ENCODE data around the gene DNAJC6.
"Not testable (repeated sequence)": the region's sequence is repeated elsewhere in the genome, so short reads cannot be mapped to it uniquely, and the experiment has no call there.

DNAJC6 gene

GRCh38 chr1:65355031-65355712 lies 45.8 kb downstream of the DNAJC6 start:
- DNase-seq (ENCODE audit: low read depth) = no peak

GRCh38 chr1:65357291-65357960 lies 48.1 kb downstream of the DNAJC6 start:
- peak; percentile 65 for DNase-seq (ENCODE audit: low read depth)

- DNase-seq (ENCODE audit: low read depth) = peak; percentile 71
These were observed 50.5 kb downstream of the DNAJC6 start for GRCh38 chr1:65359888-65360287.

GRCh38 chr1:65360648-65361047 lies 51.3 kb downstream of the DNAJC6 start:
- DNase-seq (ENCODE audit: low read depth) = no peak

- DNase-seq (ENCODE audit: low read depth) = no peak
These were observed 53.2 kb downstream of the DNAJC6 start for GRCh38 chr1:65362545-65362944.

GRCh38 chr1:65363484-65363883 lies 54.1 kb downstream of the DNAJC6 start:
- DNase-seq (ENCODE audit: low read depth) = no peak

- no peak for DNase-seq (ENCODE audit: low read depth)
These were observed 59.1 kb downstream of the DNAJC6 start for GRCh38 chr1:65368403-65368802.

- DNase-seq (ENCODE audit: low read depth) = no peak
These were observed 62.2 kb downstream of the DNAJC6 start for GRCh38 chr1:65371544-65371943.

GRCh38 chr1:65372557-65372956 lies 63.2 kb downstream of the DNAJC6 start:
- peak; percentile 26 for DNase-seq (ENCODE audit: low read depth)

- no peak for DNase-seq (ENCODE audit: low read depth)
These were observed 68.3 kb downstream of the DNAJC6 start for GRCh38 chr1:65377496-65378246.

- no peak for DNase-seq (ENCODE audit: low read depth)
These were observed 69.1 kb downstream of the DNAJC6 start for GRCh38 chr1:65378247-65378946.

- not testable (repeated sequence) for DNase-seq (ENCODE audit: low read depth)
These were observed 75.1 kb downstream of the DNAJC6 start for GRCh38 chr1:65384426-65384825.

- no peak for DNase-seq (ENCODE audit: low read depth)
These were observed 77.1 kb downstream of the DNAJC6 start for GRCh38 chr1:65386439-65386838.

GRCh38 chr1:65387821-65388220 lies 78.5 kb downstream of the DNAJC6 start:
- no peak for DNase-seq (ENCODE audit: low read depth)

GRCh38 chr1:65388908-65389695 lies 79.8 kb downstream of the DNAJC6 start:
- DNase-seq (ENCODE audit: low read depth) = no peak

GRCh38 chr1:65392497-65392896 lies 83.2 kb downstream of the DNAJC6 start:
- DNase-seq (ENCODE audit: low read depth) = no peak

- peak; percentile 22 for DNase-seq (ENCODE audit: low read depth)
These were observed 84.0 kb downstream of the DNAJC6 start for GRCh38 chr1:65393347-65393746.

- DNase-seq (ENCODE audit: low read depth) = no peak
These were observed 84.6 kb downstream of the DNAJC6 start for GRCh38 chr1:65393928-65394327.

GRCh38 chr1:65395887-65396612 lies 86.7 kb downstream of the DNAJC6 start:
- DNase-seq (ENCODE audit: low read depth) = peak; percentile 65

GRCh38 chr1:65398083-65398482 lies 88.7 kb downstream of the DNAJC6 start:
- no peak for DNase-seq (ENCODE audit: low read depth)

GRCh38 chr1:65399003-65399402 lies 89.7 kb downstream of the DNAJC6 start:
- DNase-seq (ENCODE audit: low read depth) = no peak

All from fibroblast of gingiva (primary cell).